Measurements from ENCODE around the gene ZFP91.
A peak's percentile ranks its signal among the peaks of the same experiment; 100 is the strongest.

Gene ZFP91

DNA sequence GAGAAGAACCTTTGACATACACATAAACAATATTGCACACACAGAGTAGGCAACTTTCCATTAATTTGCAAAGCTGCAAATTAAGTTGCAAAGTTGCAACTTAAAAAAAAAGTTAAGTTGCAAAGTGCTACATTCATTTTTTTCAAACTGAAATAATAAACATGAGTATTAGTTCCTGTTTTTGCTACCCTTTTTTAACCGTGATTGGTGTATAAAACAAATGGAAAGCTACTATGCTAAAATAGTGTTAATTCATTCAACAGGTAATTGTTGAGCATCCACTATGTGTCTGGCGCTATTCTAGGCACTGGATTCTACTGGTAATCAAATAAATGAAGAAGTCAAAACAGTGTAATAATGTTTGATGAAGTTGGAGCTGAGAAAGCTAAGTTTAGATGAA is 8.1 kb downstream of the ZFP91 start:
- DNase-seq (ENCODE audit: low spot score) = no peak

DNA sequence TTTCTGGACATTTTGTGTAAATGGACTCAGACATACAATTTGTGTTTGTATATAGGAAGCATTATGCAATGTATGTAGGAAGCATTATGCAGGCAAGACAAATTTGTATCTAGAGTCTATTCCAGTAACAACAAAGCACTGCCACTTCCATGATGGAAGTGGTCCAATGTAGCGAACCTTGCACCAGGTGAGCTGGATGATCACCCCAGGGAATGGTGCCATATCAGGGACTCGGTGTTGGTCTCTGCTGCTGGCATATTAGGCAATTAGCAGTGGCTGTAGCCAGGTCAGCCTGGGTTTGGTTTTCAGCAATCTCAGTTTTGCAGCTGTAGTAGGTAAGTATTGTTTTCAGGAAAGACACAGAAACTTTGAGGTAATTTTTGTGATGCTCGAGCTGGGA is 12.8 kb downstream of the ZFP91 start:
- DNase-seq (ENCODE audit: low spot score) = no peak

DNA sequence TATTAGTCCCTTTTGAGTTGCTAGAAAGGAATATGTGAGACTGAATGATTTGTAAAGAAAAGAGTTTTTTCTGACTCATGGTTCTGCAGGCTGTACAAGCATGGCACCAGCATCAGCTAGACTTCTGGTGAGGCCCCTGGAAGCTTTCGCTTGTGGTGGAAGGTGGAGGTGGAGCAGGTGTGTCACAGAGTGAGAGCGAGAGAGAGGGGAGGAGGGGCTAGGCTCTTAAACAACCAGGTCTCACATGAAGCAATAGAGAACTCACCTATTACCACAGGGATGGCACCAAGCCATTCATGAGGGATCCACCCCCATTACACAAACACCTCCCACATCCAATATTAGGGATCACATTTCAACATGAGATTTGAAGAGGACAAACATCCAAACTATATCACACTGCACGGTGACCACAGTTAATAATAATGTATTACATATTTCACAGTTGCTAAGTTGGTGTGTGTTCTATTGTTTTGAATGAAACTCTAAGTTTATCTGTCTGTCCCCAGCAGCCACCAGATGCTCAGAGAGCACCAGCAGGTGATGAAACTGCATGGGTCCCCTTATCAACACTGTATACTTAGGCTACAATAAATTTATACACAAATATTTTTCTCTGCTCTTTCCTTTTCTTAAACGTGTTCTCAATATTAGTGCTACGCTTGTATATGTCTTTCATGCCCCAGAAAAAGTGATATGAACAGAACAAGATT is 14.1 kb downstream of the ZFP91 start:
- no peak for DNase-seq (ENCODE audit: low spot score)

DNA sequence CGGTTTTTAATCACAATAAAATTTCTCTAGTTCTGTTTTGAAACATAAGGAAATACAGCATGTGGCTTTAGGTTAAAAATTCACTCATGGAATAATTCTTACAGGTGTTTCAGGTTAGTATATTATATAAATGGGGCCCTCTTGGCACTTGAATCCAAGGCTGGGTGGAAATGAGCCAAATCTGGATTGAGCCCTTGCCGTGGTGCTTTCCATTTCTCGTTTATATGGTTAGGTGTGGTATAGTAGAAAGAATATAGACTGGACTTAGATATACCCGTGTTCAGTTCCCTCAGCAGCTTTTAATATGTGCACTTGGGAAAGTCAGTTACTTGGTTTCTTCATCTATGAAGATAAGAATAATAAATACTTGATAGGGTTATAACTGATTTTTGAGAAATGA is 16.0 kb downstream of the ZFP91 start:
- DNase-seq (ENCODE audit: low spot score) = no peak

DNA sequence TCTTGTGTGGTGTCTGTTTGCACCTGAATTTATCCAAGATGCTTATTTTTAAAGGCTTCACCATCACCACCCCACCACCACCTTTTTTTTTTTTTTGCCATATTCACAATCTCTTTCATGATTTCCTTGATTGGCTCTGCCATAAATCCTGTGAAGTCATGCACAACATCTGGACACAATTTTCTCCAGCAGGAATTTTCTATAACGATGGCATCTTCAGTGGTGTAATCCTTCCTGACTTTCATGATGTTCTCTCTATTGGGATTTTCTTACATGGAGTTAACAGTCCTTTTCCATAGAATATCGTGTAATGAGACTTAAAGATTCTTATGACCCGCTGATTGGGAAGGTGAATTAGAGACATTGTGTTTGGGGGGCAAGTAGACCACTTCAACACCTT is 17.8 kb downstream of the ZFP91 start:
- no peak for DNase-seq (ENCODE audit: low spot score)

DNA sequence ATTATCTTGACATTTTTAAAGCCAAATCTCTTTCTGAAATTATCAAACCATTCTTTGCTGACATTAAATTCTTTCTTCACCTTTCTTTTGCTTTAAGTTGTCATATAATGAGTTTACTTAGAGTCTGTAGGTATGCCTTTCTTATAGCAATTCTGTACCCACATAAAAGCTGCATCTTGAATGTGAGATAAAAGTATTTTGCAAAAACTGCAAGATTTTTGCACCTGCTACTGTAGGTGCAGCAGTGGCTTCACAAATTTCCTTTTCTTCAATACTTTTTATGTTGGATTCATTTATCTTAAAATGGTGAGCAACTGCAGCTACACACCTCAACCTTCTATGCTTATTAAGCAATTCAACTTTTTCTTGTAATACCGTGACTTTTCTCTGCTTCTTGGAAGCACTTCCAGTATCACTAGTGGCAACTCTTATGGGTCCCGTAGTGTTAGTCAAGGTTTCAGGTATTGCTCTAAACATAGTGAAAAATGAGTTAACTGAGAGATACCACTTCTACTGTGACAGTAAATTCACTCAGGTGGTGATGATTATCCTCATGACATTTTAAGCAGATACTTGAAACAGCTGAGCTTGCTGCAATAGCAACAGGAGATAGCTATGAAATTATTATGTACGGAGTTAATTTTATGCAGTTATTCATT is 18.8 kb downstream of the ZFP91 start:
- no peak for DNase-seq (ENCODE audit: low spot score)

DNA sequence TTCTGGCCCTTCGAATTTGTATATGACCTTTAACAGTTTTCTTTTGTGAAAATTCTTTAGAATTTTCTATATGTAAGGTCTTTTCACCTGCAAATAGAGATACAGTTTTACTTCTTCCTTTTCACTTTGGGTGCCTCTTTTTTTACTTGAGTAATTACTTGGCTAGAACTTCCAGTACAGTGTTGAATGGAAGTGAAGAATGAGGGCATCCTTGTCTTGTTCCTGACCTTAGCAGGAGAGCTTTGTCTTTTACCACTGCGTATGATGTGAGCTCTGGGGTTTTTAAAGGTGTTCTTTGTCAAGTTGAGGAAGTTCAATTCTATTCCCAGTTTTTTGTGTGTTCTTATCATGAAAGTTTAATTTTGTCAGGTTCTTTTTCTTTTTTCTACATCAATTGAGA is 21.6 kb downstream of the ZFP91 start:
- no peak for DNase-seq (ENCODE audit: low spot score)

DNA sequence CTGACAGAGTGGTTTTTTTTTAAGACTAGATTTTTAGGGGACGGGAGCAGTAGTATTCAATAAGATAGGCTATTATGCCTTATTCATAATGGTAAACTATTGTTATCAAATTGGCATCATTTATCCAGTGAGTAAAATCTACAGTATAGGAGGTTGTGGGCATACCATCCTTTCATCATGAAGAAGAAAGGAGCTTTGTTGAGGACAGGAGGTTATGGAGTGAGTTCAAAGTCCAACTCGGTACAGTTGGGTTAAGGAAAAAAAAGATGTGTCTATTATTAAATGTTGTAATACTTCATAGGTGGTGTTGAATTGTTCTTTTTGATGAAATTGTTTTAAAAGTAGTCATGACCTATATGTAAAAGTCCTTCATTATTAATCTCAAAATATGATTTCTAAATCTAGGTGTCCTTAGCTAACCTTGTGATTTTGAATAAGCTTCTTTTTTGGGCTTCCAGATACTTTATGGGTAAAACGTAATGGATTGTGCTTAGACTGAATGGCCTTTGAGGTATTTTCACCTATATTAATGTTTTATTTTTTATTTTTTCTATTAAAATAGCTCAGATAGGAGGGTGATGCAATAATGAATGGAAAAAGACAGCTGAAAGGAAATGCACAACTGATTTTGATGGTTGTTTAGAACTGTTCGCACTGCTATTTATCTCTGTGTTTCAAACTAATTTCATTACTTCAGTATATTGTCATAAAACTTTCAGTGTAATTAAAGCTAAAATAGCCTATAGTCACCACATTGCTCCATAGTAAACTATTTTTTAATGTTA is 28.3 kb downstream of the ZFP91 start:
- DNase-seq (ENCODE audit: low spot score) = no peak

DNA sequence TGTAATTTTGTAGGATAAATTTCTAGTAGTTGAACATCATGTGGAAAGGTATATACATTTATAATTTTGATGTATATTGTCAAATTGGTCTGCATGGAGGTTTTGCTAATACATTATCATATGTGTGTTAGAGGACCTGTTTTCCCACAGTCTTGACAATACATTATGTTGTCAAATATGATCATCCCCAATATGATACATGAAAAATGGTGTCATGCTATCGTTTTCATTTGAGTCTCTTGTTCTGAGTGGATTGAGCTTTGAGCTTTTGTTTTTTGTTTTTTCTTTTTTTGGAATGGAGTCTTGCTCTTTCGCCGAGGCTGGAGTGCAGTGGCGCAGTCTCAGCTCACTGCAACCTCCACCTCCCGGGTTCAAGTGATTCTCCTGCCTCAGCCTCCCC is 29.5 kb downstream of the ZFP91 start:
- no peak for DNase-seq (ENCODE audit: low spot score)

DNA sequence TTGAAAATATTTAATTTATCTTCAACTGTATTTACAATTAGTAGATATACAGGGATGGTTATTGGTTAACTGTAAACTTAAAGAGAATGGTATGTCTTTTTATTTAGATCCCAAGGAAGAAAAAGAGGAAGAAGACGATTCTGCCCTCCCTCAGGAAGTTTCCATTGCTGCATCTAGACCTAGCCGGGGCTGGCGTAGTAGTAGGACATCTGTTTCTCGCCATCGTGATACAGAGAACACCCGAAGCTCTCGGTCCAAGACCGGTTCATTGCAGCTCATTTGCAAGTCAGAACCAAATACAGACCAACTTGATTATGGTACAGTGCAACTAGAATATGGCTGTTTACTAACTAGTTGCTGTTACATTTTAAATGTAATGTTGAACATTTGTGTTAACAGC is 30.9 kb downstream of the ZFP91 start:
- DNase-seq (ENCODE audit: low spot score) = no peak

DNA sequence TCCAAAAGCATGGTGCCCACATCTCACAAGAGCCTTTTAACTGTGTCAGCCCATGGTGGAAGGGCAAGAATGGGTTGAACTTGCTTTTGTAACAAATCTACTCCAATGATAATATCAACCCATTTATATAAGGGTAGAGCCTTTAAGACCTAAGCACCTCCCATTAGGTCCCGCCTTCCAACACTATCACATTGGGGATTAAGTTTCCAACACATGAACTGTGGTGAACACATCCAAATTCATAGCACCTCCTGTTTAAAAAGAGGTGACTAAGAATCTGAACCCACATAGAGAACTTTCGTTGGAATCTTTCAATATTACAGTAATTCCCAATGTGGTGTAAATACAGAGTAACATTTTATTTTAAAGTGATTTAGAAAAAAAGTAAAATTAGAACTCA is 34.4 kb downstream of the ZFP91 start:
- no peak for DNase-seq (ENCODE audit: low spot score)

DNA sequence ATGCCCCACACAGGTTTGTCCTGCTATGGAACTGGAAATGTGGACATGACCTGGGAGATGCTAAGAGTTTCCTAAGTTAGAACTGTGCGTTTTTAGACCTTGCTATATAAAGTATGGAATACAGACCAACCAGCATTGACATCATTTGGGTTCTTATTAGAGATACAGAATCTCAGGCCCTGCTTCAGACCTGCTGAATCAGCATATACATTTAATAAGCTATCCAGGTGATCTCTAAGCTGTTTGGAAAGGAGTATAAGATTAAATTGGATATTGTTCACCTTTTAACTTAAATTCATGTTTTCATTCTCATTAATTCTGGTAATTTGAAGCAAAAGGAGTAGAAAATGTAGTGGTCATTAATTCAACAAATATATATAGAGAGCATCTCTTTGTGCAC is 36.7 kb downstream of the ZFP91 start:
- no peak for DNase-seq (ENCODE audit: low spot score)

DNA sequence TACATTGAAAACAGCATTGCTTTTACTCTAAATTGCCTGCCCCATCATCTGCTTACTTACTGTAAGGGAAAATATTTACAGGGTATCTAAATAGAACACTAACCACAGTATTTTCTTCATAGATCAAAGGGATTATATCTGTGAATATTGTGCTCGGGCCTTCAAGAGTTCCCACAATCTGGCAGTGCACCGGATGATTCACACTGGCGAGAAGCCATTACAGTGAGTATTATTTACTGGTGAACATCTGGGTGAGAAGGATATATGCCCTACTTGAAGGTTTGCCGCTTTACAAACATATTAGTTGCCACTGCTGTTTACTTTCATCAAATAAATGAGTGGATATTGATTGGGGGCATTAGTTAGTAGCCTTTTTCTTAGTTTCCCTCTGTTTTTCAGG is 37.7 kb downstream of the ZFP91 start:
- DNase-seq (ENCODE audit: low spot score) = no peak

DNA sequence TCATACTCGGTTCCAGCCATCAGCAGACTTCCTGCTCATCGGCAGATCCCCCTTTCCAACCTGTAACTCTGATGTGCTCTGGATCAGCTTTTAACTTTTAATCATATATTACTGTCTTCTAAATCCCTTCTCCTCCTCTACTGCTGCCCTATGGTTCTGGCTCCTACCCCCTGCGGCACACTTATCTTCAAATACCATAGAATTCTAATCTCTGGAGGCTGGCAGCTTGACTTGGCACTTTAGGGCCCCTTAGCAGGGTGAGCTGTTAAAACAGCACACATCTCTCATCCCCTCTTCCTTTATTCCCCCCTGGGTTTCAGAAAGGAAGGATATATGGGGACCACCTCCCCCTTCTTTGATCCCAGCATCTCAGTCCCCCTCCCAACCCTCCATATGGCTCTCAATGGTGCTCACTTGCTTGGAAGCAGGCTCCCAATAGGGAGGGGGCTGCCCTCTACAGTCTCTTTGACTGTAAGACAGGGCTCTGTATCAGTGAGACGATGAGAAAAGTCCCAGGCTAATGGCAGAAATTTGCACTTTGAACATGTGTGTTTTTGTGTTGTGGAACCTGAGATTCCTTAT is 39.2 kb downstream of the ZFP91 start:
- no peak for DNase-seq (ENCODE audit: low spot score)

DNA sequence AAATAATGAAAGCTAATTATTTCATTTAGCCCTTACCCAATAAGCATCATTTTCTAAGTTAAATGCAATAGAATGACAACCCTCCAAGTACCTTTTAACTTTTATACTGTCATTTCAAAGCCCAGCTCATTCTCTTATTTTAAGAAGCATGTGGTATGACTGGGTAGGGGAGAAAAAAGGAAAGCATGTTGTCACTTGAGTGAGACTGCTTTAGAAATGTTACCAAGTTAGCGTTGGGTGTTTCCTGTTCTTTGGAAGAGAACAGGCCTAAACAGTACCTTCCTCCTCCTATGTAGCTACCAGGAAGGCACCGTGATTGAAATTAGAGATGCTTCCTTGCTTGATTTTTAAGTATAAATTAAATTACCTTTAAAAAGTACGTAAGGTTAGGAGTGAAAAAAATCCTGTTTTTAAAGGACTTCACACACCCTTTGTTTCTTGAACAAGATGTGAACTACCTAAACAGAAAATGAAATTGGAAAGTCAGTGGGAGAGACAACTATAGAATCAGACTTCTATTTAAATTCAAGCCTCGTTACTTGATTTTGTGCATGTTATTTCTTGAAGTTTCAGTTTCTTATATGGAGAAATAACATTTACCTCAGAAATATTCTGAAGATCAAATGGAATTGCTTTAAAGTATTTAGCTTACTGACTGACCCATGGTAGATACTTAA is 42.9 kb downstream of the ZFP91 start:
- DNase-seq (ENCODE audit: low spot score) = no peak

DNA sequence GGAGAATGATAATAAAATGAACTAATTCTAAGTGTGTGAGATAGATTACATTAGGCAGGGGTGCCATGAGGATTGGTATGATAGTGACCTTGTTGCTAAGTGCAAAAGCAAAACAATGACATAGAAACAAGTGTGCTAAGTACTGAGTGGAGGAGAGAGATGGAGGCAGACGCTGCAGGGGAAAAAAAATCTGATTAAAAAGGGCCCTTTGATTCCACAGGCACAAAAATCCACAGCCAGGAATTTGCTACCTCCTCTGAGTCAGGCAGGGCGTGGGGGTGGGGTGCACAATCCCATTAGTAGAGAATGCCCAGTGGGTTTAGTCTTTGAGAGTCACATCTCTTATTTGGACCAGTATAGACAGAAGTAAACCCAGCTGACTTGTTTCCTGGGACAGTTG is 43.5 kb downstream of the ZFP91 start, which contains the start of gene CNTF:
CNTF (plus strand) TSS at position 322 of the 400 bp plus-strand sequence. CDS start 88 bp downstream, outside the sequence.
- DNase-seq (ENCODE audit: low spot score) = no peak

DNA sequence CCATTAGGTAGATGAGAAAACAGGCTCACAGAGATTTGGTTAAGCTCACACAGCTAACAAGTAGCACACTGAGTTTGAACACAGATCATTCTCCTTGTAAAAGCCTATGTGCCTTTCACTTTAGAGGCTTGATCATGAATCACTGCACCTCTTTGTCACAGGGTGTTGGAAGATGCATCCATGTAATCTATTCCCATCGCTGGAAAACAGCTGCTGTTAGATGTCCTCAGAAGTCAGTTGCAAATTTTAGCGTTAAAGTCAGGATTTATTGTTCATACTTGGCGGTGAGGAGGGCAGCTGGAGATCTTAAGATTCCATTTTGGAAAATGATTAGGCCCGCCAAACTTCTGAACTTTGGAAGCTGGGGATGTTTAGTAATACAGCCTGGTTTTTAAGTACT is 46.2 kb downstream of the ZFP91 start:
- DNase-seq (ENCODE audit: low spot score) = no peak

DNA sequence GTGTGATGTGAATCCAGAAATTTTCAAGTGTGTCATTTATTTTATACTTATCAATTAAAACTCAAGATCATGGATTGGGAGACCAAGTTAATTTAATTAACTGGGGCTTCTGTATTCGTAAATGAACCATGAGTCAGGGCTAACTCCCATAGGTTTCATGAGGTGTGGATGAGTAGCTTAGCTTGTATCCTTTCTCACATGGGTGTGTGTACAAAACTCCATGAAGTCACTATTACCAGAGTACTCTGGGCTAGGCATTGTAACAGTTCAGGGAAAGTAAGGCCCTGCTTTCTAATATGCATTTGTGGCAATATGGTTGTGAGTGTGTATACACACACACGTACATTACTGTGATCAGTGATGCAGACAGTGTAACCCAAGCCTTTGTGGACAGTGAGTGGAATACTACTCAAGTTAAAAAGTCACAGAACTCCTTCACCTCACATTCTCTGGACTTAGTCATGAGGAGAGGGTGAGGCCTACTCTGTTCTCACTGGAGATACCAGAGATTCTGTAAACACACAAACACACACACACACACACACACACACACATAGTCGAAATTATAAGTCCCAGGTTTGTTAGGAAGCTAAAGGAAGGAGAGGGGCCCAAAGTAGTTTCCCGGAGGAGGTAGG is 47.1 kb downstream of the ZFP91 start:
- DNase-seq (ENCODE audit: low spot score) = no peak

DNA sequence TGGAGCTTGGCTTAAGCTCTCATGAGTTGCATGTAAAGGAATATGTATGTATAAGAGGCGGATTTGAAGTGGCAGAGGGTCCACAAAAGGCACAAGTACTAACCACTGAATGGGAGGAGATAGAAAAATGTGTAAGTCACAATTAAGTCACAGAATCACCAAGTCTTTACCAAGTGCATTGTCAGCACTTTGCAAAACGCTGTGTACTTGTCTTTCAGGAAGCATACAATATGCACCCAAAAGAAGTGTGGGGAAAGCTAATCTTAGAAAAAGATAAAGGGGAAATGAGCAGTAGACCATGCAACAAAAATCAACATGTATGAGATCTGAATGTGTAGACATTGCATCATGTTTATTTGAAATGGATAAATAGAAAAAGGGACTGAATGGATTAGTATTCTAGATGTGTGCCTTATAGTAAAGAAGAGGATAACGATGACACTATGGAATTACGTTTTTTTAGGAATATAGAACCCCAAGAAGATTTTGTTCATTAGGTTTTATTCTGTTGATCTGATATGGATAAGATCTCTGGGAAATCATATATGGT is 48.1 kb downstream of the ZFP91 start:
- no peak for DNase-seq (ENCODE audit: low spot score)

DNA sequence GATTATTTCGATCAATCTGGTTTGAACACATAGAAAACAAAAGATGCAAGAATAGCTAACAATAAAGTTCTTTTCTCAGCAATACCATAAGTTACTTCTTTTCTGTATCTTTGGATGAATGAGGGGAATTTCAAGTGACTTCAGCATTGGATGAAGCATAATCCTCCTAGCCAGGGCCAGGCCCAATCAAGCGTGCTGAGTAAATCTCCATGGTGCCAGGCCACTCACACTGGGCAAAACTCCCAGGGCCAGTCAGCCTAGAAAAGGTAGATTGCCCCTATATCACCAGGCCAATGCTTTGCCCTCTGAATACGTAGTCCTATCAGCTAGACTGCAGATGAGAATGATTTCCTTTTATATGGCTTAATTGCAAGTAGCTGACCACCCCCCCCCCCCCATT is 49.6 kb downstream of the ZFP91 start:
- DNase-seq (ENCODE audit: low spot score) = no peak

DNA sequence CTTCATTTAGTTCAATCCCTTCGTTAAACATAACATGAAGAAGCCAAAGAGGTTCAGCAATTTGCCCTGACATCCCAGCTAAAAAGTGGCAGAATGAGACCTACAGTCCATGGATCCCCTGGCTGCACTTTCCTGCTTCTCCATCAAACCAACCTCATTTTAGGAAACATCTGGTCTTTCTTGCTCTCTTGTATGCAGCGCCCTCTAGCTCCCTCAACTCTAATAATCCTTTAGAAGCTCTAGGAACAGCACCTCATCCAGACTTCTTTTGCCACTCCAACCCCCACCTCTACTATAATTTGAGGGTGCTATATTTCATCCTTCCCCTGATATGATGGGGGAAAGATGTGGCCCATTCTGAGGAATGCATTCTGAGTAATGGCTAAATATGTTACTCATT is 51.0 kb downstream of the ZFP91 start:
- peak; percentile 7 for DNase-seq (ENCODE audit: low spot score)
